Spinal cord (tissue), 10 donors: ENCODE measurements around the gene CASKIN2. TPM values are rescaled to one million over a fixed set of nuclear protein-coding genes. Genes with fewer than 3 reads are reported as not detected.

Experiments
- DNase-seq, 6 donors: peaks; one replicate each; pipeline versions ENCODE4 v3.0.0 to v3.0.0-alpha.2; 2013 to 2015; ENCODE audit warnings: low spot score in 6 of 6, low read depth in 4 of 6
- H3K27ac ChIP-seq: one replicate; pipeline ENCODE4 v1.5.1; 2013; ENCODE audit warnings: low read depth, low read length, control low read depth
- H3K27me3 ChIP-seq: one replicate; pipeline ENCODE4 v1.6.1; 2013; ENCODE audit warnings: low read length; ENCODE audit not compliant: control insufficient read depth, insufficient read depth
- H3K36me3 ChIP-seq: one replicate; pipeline ENCODE4 v1.6.1; 2013; ENCODE audit warnings: low read length; ENCODE audit not compliant: control insufficient read depth, insufficient read depth
- H3K4me1 ChIP-seq: one replicate; pipeline ENCODE4 v1.6.1; 2013; ENCODE audit warnings: low read length; ENCODE audit not compliant: control insufficient read depth, insufficient read depth
- H3K4me3 ChIP-seq: one replicate; pipeline ENCODE4 v1.5.1; 2013; ENCODE audit warnings: low read depth, low read length, control low read depth
- H3K9me3 ChIP-seq: one replicate; pipeline ENCODE4 v1.6.1; 2013; ENCODE audit warnings: low read length; ENCODE audit not compliant: control insufficient read depth, insufficient read depth
- WGBS: methylation state at CpG from one replicate; pipeline ENCODE4 v1.1.5; 2013; ENCODE audit warnings: missing lambda C conversion rate; ENCODE audit not compliant: insufficient coverage; 5-methylcytosine and 5-hydroxymethylcytosine counted together
- polyA plus RNA-seq, 2 donors: library from polyadenylated mRNA; unstranded; fragments of 120-200 nt; gene quantifications; one replicate each; pipeline ENCODE4 v1.2.1, GENCODE V29; 2013; ENCODE audit not compliant: insufficient read length in 2 of 2
- total RNA-seq, 2 donors: library from RNA; depleted of rRNA in 1 of 2; stranded (reverse); fragments of 120-200 nt in 1 of 2; fragments of >200 nt in 1 of 2; gene quantifications; one replicate each; pipeline versions ENCODE4 v1.2.3 to v1.2.4, GENCODE V29; 2013 to 2014
- donor health status: healthy.

CASKIN2 gene
- total and polyA plus RNA-seq, 4 donors: 12.9 to 38.3 (median 25.8) TPM

- Histone ChIP-seq H3K4me1 (peaks cover 19% of the 10 kb centered on the region), H3K27me3 (no peaks in the 10 kb centered on the region), H3K36me3 (peaks cover 100% of the 10 kb centered on the region), H3K4me3 (no peak overlapping the region), H3K9me3 (no peaks in the 10 kb centered on the region), H3K27ac (no peak overlapping the region)
- DNase-seq: no peak
- WGBS: 98% methylated on average over 23 of the region's 23 CpGs
Measured at GRCh38 chr17:75493476-75494129, 21.7 kb downstream of the CASKIN2 start.

GRCh38 chr17:75492555-75493168, 22.7 kb downstream of the CASKIN2 start:
- peaks cover 16% of the 10 kb centered on the region for H3K4me1 ChIP-seq
- 84% methylated on average over 23 of the region's 23 CpGs for WGBS
- no peaks in the 10 kb centered on the region for H3K27me3 ChIP-seq
- H3K4me3 ChIP-seq: no peak overlapping the region
- H3K36me3 ChIP-seq: peaks cover 100% of the 10 kb centered on the region
- H3K27ac ChIP-seq: no peak overlapping the region
- no peak for DNase-seq
- H3K9me3 ChIP-seq: no peaks in the 10 kb centered on the region

DNA sequence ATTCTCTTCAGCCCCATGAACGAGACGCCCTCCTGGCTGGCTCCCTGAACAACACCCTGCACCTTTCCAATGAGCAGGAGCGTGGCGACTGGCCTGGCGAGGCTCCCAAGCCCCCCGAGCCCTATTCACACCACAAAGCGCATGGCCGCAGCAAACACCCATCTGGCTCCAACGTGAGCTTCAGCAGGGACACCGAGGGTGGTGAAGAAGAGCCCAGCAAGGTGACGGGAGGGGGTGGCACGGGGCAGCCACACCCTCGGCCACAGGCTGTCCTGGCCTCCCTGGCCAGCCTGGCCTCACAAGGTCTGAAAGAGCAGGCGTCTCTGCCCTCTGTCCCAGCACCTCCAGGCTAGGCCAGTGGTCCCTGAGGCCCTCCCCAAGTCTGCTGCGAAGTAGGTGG, 23.7 kb downstream of the CASKIN2 start:
- DNase-seq: no peak
- WGBS: 86% methylated on average over 11 of the region's 15 CpGs
- Histone ChIP-seq H3K27me3 (no peaks in the 10 kb centered on the region), H3K36me3 (peaks cover 97% of the 10 kb centered on the region), H3K9me3 (no peaks in the 10 kb centered on the region), H3K4me1 (peaks cover 22% of the 10 kb centered on the region), H3K4me3 (no peak overlapping the region), H3K27ac (no peak overlapping the region)

- Histone ChIP-seq H3K9me3 (no peaks in the 10 kb centered on the region), H3K27ac (no peak overlapping the region), H3K4me3 (no peak overlapping the region), H3K27me3 (no peaks in the 10 kb centered on the region), H3K4me1 (peaks cover 27% of the 10 kb centered on the region), H3K36me3 (peaks cover 97% of the 10 kb centered on the region)
- WGBS: 92% methylated on average over 19 of the region's 19 CpGs
- no peak for DNase-seq
Measured at GRCh38 chr17:75490953-75491649, 24.2 kb downstream of the CASKIN2 start.

DNA sequence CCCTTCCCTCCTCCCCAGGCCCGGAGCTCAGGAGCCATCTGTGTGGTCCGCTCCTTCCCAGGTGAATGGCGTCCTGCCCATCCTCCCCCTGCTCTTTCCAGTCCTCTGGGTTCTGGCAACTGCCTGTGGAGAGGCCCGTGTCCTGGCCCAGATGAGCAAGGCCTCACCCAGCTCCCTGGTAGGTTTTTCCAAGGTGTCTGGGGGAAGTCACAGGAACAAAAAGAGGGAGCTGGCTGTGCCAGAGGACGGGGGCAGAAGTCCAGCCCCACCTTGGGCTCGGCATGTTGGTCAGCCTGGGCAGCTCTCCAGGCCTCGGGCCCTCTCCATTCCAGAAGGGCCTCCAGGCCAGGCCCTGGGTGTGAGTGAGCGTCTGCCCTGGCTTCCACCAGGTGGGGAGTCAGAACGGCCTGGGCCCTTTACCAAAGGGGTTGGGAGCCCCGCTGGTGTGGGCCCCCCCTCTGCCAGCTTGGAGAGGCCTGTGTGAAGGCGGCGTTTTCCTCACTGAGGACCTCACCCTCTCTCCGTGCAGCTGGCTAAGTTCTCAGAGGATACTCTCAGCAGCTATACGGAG, 25.1 kb downstream of the CASKIN2 start:
- H3K27ac ChIP-seq: no peak overlapping the region
- no peaks in the 10 kb centered on the region for H3K9me3 ChIP-seq
- DNase-seq: no peak
- peaks cover 97% of the 10 kb centered on the region for H3K36me3 ChIP-seq
- peaks cover 36% of the 10 kb centered on the region for H3K4me1 ChIP-seq
- H3K4me3 ChIP-seq: no peak overlapping the region
- WGBS: 80% methylated on average over 14 of the region's 14 CpGs
- no peaks in the 10 kb centered on the region for H3K27me3 ChIP-seq

DNA sequence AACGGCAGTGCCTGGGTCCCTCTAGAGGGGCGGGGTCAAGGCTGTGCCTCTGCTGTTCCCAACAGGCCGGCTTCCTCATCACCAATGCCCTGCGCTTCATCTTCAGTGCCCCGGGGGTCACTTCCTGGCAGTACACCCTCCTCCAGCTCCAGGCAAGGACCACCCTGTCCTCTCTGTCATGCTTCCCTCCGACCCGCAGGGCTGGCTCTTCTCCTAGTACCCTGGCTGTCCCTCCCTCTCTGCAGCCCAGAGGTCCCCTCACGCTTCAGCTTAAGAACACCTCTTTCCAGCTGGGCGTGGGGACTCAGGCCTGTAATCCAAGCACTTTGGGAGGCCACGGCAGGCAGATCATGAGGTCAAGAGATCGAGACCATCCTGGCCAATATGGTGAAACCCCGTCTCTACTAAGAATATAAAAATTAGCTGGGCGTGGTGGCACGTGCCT, 25.8 kb downstream of the CASKIN2 start:
- Histone ChIP-seq H3K4me3 (no peak overlapping the region), H3K27ac (no peak overlapping the region), H3K4me1 (peaks cover 40% of the 10 kb centered on the region), H3K36me3 (peaks cover 93% of the 10 kb centered on the region), H3K9me3 (no peaks in the 10 kb centered on the region), H3K27me3 (no peaks in the 10 kb centered on the region)
- WGBS: 83% methylated on average over 12 of the region's 14 CpGs
- no peak for DNase-seq

DNA sequence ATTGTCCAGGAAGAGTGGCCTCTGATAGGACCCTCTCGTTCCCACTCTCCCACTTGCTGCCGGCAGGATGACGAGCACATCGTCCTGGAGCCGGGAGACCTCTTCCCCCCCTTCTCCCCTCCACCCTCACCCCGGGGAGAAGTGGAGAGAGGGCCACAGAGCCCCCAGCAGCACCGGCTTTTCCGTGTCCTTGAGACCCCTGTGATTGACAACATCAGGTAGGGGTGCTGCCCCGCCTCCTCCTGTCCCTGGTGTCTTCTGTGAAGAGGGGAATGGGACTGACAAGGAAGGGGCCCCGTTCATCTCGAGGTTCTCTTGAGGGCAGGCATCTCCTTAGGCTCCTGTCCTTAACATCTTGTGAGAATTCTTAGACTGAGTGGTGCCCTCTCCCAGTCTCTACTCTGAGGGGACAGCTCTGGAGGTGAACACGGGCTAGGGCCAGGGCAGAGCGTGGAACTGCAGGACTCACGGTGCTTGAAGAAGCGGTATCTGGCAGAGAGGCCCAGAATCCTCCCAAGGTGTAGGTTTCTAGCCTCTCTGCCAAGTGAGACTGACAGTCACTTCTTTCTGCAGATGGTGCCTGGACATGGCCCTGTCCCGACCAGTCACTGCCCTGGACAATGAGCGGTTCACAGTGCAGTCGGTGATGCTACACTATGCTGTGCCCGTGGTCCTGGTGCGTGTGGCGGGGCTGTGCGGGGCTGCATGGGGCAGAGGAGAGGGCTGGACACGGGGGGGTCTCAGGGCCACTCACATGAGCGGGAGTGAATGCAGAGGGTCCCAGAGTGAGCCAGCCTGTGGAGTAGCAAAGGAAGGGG, 26.4 kb downstream of the CASKIN2 start:
- Histone ChIP-seq H3K27ac (peak overlapping the region; percentile 3), H3K9me3 (no peaks in the 10 kb centered on the region), H3K27me3 (no peaks in the 10 kb centered on the region), H3K4me3 (no peak overlapping the region), H3K4me1 (peaks cover 41% of the 10 kb centered on the region), H3K36me3 (peaks cover 86% of the 10 kb centered on the region)
- WGBS: 86% methylated on average over 21 of the region's 24 CpGs
- DNase-seq: no peak

DNA sequence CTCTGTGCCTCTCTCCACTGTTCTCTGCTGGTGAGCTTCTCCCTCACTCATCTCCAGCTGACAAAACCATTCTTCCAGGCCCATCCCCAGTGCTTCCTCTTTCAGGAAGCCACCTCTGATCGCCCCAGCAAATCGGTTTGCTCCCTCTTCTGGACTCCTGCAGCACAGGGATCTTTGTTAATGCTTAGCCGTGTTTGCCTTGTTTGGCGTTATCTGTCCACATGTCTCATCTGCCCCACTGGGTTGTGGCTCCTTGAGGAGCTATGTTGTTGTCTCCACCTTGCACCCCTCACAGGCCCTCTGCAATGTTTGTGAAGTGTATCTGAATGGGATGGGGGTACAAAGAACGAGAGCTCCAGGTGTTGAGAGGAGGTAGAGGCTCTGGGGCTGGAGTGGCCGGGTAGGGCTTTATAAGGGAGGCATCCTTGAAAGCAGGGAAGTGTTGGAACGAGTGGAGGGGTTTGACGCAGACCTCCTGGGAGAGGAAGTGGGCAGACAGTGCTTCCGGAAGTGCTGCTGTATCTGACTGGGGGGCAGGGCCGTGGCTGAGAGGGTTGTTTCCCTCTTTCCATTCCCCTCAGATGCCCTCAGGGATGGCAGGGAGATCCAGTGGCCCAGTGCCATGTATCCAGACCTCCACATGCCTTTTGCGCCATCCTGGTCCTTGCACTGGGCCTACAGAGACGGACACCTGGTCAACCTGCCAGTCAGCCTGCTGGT, 27.8 kb downstream of the CASKIN2 start:
- H3K4me3 ChIP-seq: no peak overlapping the region
- H3K9me3 ChIP-seq: no peaks in the 10 kb centered on the region
- no peak overlapping the region for H3K27ac ChIP-seq
- WGBS: 79% methylated on average over 9 of the region's 12 CpGs
- no peak for DNase-seq
- H3K27me3 ChIP-seq: no peaks in the 10 kb centered on the region
- H3K4me1 ChIP-seq: peaks cover 53% of the 10 kb centered on the region
- peaks cover 72% of the 10 kb centered on the region for H3K36me3 ChIP-seq

GRCh38 chr17:75486951-75487350, 28.4 kb downstream of the CASKIN2 start:
- H3K36me3 ChIP-seq: peaks cover 67% of the 10 kb centered on the region
- H3K27me3 ChIP-seq: no peaks in the 10 kb centered on the region
- DNase-seq: no peak
- no peak overlapping the region for H3K27ac ChIP-seq
- peaks cover 58% of the 10 kb centered on the region for H3K4me1 ChIP-seq
- no peaks in the 10 kb centered on the region for H3K9me3 ChIP-seq
- no peak overlapping the region for H3K4me3 ChIP-seq
- WGBS: 84% methylated on average over 3 of the region's 5 CpGs
